ENCODE results near the gene LRRC42.

The LRRC42 gene

GRCh38 chr1:53944469-53945182, 1.5 kb upstream of the LRRC42 start:
- Histone ChIP-seq H3K9ac (ENCODE audit: insufficient read length) (peak overlapping the region; percentile 82), H3K27ac (peak overlapping the region; percentile 75), H3K9me3 (ENCODE audit: low read depth, low read length) (no peaks in the 10 kb centered on the region), H3K4me3 (peak overlapping the region; percentile 98), H3K36me3 (ENCODE audit: insufficient read depth, low read length) (peaks cover 20% of the 10 kb centered on the region)
- DNase-seq (ENCODE audit: low read depth, low spot score) = no peak
- TF ChIP-seq FOXP2 (optimal IDR thresholded peaks at IDR 0.05; ENCODE audit: control extremely low read depth, extremely low read length, insufficient read depth) = no peak
- TF ChIP-seq POLR2AphosphoS5 (IDR thresholded peaks at IDR 0.05; ENCODE audit: borderline replicate concordance, low read depth, low read length) = no peak
- no peak for TF ChIP-seq EZH2 (IDR thresholded peaks at IDR 0.05)

DNA sequence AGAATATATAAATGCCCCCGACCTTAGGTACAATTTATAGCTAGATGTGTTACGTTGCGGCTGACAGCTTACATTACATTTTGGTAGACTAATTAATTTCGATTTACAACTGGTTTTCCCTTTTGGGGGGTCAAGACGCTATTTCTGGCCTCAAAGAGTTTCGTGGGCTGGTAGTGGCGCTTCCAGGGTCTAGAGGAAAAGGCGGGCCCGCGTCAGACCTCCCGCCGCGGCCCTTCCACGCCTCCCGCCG, 1.0 kb upstream of the LRRC42 start:
- TF ChIP-seq FOXP2 (optimal IDR thresholded peaks at IDR 0.05; ENCODE audit: control extremely low read depth, extremely low read length, insufficient read depth) (no peak), POLR2AphosphoS5 (IDR thresholded peaks at IDR 0.05; ENCODE audit: borderline replicate concordance, low read depth, low read length) (no peak), EZH2 (IDR thresholded peaks at IDR 0.05) (no peak)
- peak overlapping the region; percentile 98 for H3K4me3 ChIP-seq
- H3K27ac ChIP-seq = peak overlapping the region; percentile 75
- no peaks in the 10 kb centered on the region for H3K9me3 ChIP-seq (ENCODE audit: low read depth, low read length)
- peak overlapping the region; percentile 82 for H3K9ac ChIP-seq (ENCODE audit: insufficient read length)
- no peak for DNase-seq (ENCODE audit: low read depth, low spot score)
- peaks cover 17% of the 10 kb centered on the region for H3K36me3 ChIP-seq (ENCODE audit: insufficient read depth, low read length)

DNA sequence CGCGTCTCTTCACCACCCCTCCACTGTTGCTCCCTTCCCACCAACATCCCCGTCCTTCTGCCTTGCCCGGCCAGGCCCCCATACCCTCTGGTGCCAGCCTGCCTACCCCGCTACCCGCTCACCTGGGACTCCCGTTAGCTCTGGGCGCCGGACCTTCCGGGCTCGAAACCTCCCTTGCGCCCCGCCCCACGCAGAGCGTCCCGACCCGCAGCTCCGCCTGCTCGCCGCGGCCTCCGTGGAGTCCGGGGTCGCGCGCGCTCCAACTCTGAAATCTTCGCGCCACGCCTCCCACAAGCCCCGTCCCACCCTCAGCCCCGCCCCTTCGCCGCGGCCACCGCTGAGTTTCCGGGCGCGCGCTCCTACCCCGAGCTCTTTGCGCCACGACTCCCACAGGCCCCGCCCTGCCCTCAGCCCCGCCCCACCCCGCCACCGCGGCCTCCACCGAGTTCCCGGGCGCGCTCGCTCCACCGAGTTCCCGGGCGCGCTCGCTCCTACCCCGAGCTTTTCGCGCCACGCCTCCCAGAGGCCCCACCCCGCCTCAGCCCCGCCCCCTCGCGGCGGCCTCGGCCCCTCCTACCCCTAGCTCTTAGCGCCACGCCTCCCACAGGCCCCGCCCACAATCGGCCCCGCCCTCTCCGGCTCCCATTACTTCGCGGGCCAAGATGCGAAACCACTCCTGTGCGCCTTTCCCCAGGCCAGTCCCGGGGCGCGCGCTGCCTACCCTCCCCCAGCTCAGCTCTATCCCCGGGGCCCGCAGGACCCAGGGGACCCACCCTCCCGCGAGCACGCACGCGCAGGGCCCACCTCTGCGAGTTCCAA, 508 bp upstream of the LRRC42 start, which contains the start of gene IFT25:
Gene IFT25, minus strand, starts transcription at position 267 of the 819 bp plus-strand sequence. CDS start 5,617 bp downstream, outside the sequence.
- peak within 1 kb of the TSS; percentile 98 for H3K4me3 ChIP-seq
- peak within 1 kb of the TSS; percentile 82 for H3K9ac ChIP-seq (ENCODE audit: insufficient read length)
- TF ChIP-seq POLR2AphosphoS5 (IDR thresholded peaks at IDR 0.05; ENCODE audit: borderline replicate concordance, low read depth, low read length) (peak; percentile 77), FOXP2 (optimal IDR thresholded peaks at IDR 0.05; ENCODE audit: control extremely low read depth, extremely low read length, insufficient read depth) (no peak)
- no peaks in the 10 kb centered on the region for H3K9me3 ChIP-seq (ENCODE audit: low read depth, low read length)
- peak within 1 kb of the TSS; percentile 75 for H3K27ac ChIP-seq
- H3K36me3 ChIP-seq (ENCODE audit: insufficient read depth, low read length) = peaks cover 20% of the 10 kb centered on the region
- DNase-seq (ENCODE audit: low read depth, low spot score) = peak; percentile 61

- H3K9ac ChIP-seq (ENCODE audit: insufficient read length) = peak overlapping the region; percentile 70
- TF ChIP-seq POLR2AphosphoS5 (IDR thresholded peaks at IDR 0.05; ENCODE audit: borderline replicate concordance, low read depth, low read length) (no peak), EZH2 (IDR thresholded peaks at IDR 0.05) (no peak), FOXP2 (optimal IDR thresholded peaks at IDR 0.05; ENCODE audit: control extremely low read depth, extremely low read length, insufficient read depth) (no peak)
- 0 out of 2 replicates have a peak overlapping the region, but pooled peaks have one; percentile 38 for H3K27ac ChIP-seq
These were observed 1.2 kb downstream of the LRRC42 start for GRCh38 chr1:53947172-53947907.

DNA sequence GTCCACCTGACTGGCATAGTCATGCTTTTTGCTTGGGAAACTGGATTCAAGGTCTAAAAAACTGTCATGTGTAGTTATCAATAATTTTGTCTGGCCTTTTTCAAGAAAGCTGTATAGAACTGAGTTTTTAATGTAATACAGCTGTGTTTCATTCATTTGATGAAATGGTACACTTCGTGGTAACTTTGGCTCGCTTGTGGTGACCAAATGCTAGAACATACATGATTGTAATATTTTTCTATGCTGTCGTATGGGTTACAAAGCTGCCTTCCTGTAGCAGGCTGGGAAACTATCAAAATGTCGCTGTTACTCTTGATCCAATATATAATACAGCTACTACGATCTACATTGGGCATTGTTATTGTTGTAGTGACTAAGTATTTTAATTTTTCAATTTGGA, 2.1 kb downstream of the LRRC42 start:
- Histone ChIP-seq H3K9ac (ENCODE audit: insufficient read length) (peak overlapping the region; percentile 70), H3K4me3 (0 out of 2 replicates have a peak overlapping the region, but pooled peaks have one; percentile 20), H3K27ac (0 out of 2 replicates have a peak overlapping the region, but pooled peaks have one; percentile 38), H3K36me3 (ENCODE audit: insufficient read depth, low read length) (peaks cover 35% of the 10 kb centered on the region), H3K9me3 (ENCODE audit: low read depth, low read length) (no peaks in the 10 kb centered on the region)
- TF ChIP-seq EZH2 (IDR thresholded peaks at IDR 0.05) = no peak
- TF ChIP-seq POLR2AphosphoS5 (IDR thresholded peaks at IDR 0.05; ENCODE audit: borderline replicate concordance, low read depth, low read length) = no peak
- TF ChIP-seq FOXP2 (optimal IDR thresholded peaks at IDR 0.05; ENCODE audit: control extremely low read depth, extremely low read length, insufficient read depth) = no peak
- DNase-seq (ENCODE audit: low read depth, low spot score) = no peak

More at GRCh38 chr1:53947172-53947907, 1.2 kb downstream of the LRRC42 start:
- peak overlapping the region; percentile 98 for H3K4me3 ChIP-seq
- H3K36me3 ChIP-seq (ENCODE audit: insufficient read depth, low read length) = peaks cover 25% of the 10 kb centered on the region
- no peak for DNase-seq (ENCODE audit: low read depth, low spot score)
- no peaks in the 10 kb centered on the region for H3K9me3 ChIP-seq (ENCODE audit: low read depth, low read length)

- no peak for DNase-seq (ENCODE audit: low read depth, low spot score)
- Histone ChIP-seq H3K4me3 (no peak overlapping the region), H3K36me3 (ENCODE audit: insufficient read depth, low read length) (peaks cover 44% of the 10 kb centered on the region), H3K9me3 (ENCODE audit: low read depth, low read length) (no peaks in the 10 kb centered on the region), H3K27ac (no peak overlapping the region), H3K9ac (ENCODE audit: insufficient read length) (no peak overlapping the region)
- TF ChIP-seq POLR2AphosphoS5 (IDR thresholded peaks at IDR 0.05; ENCODE audit: borderline replicate concordance, low read depth, low read length) (no peak), EZH2 (IDR thresholded peaks at IDR 0.05) (no peak), FOXP2 (optimal IDR thresholded peaks at IDR 0.05; ENCODE audit: control extremely low read depth, extremely low read length, insufficient read depth) (no peak)
These were observed 3.2 kb downstream of the LRRC42 start for GRCh38 chr1:53949023-53949990.

DNA sequence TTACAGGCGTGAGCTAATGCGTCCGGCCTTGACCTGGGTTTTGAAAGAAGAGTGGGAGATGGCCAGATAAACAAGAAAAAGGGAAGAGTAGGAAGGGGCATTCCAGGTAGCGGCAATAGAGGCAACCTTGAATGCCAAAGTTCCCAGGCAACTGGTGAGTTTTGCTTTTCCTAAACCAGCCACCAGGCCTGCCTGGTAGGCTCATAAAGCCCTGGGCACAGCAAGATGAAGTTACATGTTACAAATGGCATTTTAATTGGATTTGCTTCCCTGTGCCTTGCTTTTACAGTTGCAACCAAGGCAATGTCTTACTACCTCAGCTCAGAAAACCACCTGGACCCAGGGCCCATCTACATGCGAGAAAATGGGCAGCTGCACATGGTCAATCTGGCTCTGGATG, 5.5 kb downstream of the LRRC42 start:
- H3K4me3 ChIP-seq = no peak overlapping the region
- H3K9ac ChIP-seq (ENCODE audit: insufficient read length) = no peak overlapping the region
- no peak overlapping the region for H3K27ac ChIP-seq
- peaks cover 58% of the 10 kb centered on the region for H3K36me3 ChIP-seq (ENCODE audit: insufficient read depth, low read length)
- TF ChIP-seq POLR2AphosphoS5 (IDR thresholded peaks at IDR 0.05; ENCODE audit: borderline replicate concordance, low read depth, low read length) (no peak), EZH2 (IDR thresholded peaks at IDR 0.05) (no peak), FOXP2 (optimal IDR thresholded peaks at IDR 0.05; ENCODE audit: control extremely low read depth, extremely low read length, insufficient read depth) (no peak)
- no peak for DNase-seq (ENCODE audit: low read depth, low spot score)
- H3K9me3 ChIP-seq (ENCODE audit: low read depth, low read length) = no peaks in the 10 kb centered on the region

Measured in SK-N-MC (cell line).